Measurements from ENCODE around the gene CLNK. TPM values are rescaled to one million over a fixed set of nuclear protein-coding genes. Genes with fewer than 3 reads are reported as not detected.

Gene CLNK
- total and polyA plus RNA-seq, 2 experiments from 2014 or later: not detected

DNA sequence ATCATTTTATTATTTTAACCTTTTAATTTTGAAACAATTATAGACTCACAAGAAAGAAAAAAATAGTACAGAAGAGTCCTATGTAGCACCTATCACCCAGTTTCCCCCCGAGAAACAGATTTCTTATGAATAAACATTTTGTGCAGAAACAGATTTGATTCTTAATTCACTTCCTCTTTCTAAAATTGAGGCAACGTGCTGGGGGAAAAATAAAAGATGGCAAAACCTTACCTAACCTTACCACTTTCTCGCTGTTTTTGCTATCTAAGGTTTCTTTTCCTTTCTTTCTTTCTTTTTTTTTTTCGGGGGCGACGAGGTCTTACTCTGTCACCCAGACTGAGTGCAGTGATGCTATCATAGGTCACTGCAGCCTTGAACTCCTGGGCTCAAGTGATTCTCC is 4.3 kb upstream of the CLNK start:
- H3K4me1 ChIP-seq (ENCODE audit: low read depth): no peaks in the 10 kb centered on the region
- DNase-seq (ENCODE audit: low read depth in 1 of 2, low spot score in 1 of 2): no peak
- H3K27ac ChIP-seq: no peak overlapping the region
- H3K27me3 ChIP-seq: no peaks in the 10 kb centered on the region
- TF ChIP-seq, protein P1, sequence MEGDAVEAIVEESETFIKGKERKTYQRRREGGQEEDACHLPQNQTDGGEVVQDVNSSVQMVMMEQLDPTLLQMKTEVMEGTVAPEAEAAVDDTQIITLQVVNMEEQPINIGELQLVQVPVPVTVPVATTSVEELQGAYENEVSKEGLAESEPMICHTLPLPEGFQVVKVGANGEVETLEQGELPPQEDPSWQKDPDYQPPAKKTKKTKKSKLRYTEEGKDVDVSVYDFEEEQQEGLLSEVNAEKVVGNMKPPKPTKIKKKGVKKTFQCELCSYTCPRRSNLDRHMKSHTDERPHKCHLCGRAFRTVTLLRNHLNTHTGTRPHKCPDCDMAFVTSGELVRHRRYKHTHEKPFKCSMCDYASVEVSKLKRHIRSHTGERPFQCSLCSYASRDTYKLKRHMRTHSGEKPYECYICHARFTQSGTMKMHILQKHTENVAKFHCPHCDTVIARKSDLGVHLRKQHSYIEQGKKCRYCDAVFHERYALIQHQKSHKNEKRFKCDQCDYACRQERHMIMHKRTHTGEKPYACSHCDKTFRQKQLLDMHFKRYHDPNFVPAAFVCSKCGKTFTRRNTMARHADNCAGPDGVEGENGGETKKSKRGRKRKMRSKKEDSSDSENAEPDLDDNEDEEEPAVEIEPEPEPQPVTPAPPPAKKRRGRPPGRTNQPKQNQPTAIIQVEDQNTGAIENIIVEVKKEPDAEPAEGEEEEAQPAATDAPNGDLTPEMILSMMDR (IDR thresholded peaks at IDR 0.05; ENCODE audit: low read depth, low read length): no peak
- H3K9me3 ChIP-seq (ENCODE audit: low read depth): no peaks in the 10 kb centered on the region
- no peaks in the 10 kb centered on the region for H3K36me3 ChIP-seq
- no peak overlapping the region for H3K4me3 ChIP-seq

DNA sequence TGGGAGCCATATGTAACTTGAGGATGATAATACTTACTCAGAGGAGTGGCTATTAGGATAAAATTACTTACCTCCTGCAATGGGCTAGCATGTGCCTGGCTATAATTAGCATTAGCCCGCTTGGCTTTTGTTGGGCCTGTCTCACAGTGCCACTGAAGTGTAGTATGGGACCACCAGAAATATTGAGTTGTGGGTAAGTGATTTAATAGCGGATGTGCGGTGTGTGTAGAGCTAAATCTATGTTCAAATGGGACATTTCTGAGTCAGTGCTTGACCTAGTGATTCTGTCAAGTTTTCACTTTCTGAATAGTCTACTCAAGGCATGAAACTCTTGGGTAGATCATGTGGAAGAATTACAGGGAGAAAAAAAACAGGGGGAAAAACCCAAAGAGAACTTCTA is 3.5 kb upstream of the CLNK start:
- H3K4me1 ChIP-seq (ENCODE audit: low read depth): no peaks in the 10 kb centered on the region
- H3K9me3 ChIP-seq (ENCODE audit: low read depth): no peaks in the 10 kb centered on the region
- TF ChIP-seq, protein P1 (IDR thresholded peaks at IDR 0.05; ENCODE audit: low read depth, low read length): no peak
- H3K27me3 ChIP-seq: no peaks in the 10 kb centered on the region
- no peak overlapping the region for H3K4me3 ChIP-seq
- no peak overlapping the region for H3K27ac ChIP-seq
- no peaks in the 10 kb centered on the region for H3K36me3 ChIP-seq
- DNase-seq (ENCODE audit: low read depth in 1 of 2, low spot score in 1 of 2): no peak

DNA sequence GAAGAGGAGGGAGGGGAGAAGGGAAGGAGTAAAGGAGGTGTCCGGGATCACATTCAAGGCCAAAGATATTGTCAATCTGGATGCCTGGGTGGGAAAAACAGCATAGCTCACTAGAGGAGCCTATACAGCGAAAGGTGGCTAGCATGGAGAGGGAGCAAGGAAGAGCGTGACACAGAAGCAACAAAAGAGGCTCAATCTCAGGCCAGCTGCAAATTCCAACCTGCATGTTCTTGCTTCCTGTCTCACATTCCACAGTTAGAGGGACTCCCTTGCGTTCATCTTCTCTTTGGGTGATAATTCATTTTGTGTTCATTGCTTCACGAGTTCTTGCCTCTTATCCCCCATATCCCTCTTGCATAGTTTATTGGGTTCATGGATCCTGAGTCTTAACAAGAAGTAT is 3.0 kb upstream of the CLNK start:
- Histone ChIP-seq H3K27me3 (no peaks in the 10 kb centered on the region), H3K36me3 (no peaks in the 10 kb centered on the region), H3K4me1 (ENCODE audit: low read depth) (no peaks in the 10 kb centered on the region), H3K27ac (no peak overlapping the region), H3K9me3 (ENCODE audit: low read depth) (no peaks in the 10 kb centered on the region), H3K4me3 (no peak overlapping the region)
- no peak for DNase-seq (ENCODE audit: low read depth in 1 of 2, low spot score in 1 of 2)
- TF ChIP-seq, protein P1 (IDR thresholded peaks at IDR 0.05; ENCODE audit: low read depth, low read length): no peak

DNA sequence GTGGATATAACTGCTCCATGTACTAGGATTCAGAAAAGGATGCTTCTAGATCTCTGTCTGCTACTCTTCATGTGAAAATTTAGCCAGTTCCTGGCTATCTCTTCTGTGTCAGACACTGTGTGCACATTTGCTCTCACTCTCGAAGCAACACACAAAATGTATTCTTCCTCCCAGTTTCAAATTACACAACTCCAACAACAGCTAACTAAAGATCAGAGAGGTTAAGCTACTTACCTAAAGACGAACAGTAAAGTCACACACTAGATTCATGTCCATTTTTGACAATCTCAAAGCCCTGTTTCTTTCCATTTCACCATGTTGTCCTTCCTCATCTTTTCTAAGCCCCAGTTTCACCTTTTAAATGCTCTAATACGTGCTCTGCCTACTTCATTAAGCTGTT is 2.2 kb downstream of the CLNK start:
- DNase-seq (ENCODE audit: low read depth in 1 of 2, low spot score in 1 of 2): no peak
- Histone ChIP-seq H3K27ac (no peak overlapping the region), H3K4me1 (ENCODE audit: low read depth) (no peaks in the 10 kb centered on the region), H3K27me3 (no peaks in the 10 kb centered on the region), H3K9me3 (ENCODE audit: low read depth) (no peaks in the 10 kb centered on the region), H3K36me3 (no peaks in the 10 kb centered on the region), H3K4me3 (no peak overlapping the region)
- TF ChIP-seq, protein P1 (IDR thresholded peaks at IDR 0.05; ENCODE audit: low read depth, low read length): no peak

DNA sequence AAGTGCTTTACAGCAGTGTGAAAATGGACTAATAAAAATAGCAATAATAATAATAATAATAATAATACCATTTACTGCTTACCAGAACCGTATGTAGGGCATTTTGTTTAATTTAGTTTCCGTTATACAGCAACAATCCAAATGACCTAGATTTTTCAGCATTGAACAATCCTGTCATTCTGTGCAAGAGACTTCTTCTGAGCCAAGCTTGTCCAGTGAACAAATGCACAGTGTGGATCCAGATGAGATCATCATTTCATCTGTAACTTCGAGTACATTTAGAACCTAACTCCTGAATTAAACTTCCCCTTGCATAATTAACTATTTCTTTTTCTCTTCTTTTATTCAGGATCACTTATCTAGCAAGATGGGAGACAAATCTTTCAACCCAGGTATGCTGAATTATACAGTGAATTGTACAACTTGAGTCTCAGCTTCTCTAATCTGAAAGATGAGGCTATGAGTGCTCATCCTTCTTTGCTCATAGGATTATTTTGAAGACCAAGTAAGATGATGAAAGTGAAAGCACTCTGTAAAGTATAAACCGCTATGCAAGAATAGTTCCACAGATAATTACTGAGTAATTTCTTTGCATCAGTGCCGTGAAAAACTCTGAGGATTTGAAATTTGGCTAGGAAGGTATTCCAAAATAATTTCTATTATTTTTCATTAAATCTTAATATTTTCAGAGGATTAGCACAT is 6.6 kb downstream of the CLNK start:
- no peak for DNase-seq (ENCODE audit: low read depth in 1 of 2, low spot score in 1 of 2)
- Histone ChIP-seq H3K9me3 (ENCODE audit: low read depth) (no peaks in the 10 kb centered on the region), H3K36me3 (no peaks in the 10 kb centered on the region), H3K4me1 (ENCODE audit: low read depth) (no peaks in the 10 kb centered on the region), H3K27me3 (no peaks in the 10 kb centered on the region), H3K4me3 (no peak overlapping the region), H3K27ac (no peak overlapping the region)
- TF ChIP-seq, protein P1 (IDR thresholded peaks at IDR 0.05; ENCODE audit: low read depth, low read length): no peak
